Stimulated activated CD4-positive, alpha-beta T cell treated with anti-CD3 and anti-CD28 coated beads, TNF-alpha, amount 100 ng/mL, for 48 hours (primary cell): Measurements from ENCODE around the gene KCNAB1.

Experiments
- DNase-seq, 3 donors: peaks; one replicate each; pipeline ENCODE4 v3.0.0-alpha.2; 2020; ENCODE audit warnings: low read depth in 3 of 3

Gene KCNAB1

DNA sequence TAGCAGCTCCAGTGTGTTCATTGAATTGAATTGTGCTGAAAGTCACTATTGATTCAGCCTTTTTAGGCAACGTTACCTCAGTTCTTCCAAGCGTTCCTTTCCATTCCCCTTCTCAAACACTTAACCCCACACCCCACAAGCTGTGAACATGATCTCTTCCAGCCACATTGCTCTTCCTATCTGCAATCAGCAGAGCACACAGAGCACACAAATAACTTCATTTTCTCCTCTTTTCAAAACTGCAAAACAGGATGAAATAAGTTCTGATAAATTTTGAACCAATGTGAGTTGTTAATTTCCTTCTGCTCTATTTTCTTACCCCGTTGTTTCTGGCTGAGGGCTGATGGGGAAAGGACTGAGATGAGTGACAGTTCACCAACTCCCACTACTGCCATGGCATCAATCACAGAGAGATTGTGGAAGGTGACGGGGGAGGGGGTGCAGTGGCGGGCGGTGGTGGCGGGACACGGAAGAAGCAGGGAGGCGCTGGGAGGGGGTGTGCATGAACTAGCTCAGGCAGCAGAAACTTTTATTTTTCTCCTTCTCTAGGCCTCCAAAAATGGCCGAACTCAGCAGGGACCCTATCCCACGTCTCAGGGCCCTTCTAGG lies 287.3 kb downstream of the KCNAB1 start:
- DNase-seq: no peak

DNA sequence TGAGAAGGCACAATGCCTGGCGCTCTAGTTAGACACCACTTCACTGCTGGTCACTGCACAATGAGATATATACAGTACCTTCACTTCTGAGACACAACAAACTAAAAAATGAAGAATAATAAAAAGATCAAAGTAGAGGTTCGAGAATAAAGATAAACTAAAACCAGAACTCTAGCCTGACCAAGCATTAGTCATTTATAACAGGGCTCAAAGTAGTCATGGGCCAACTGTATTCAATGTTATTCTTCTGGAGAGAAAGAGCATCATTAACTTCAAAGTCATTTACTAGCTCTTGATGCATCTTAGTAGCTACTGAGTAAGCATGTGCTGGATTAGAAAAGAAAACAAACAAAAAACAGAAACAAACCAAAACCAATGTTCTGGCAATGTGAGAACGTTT lies 289.3 kb downstream of the KCNAB1 start:
- DNase-seq: no peak

DNA sequence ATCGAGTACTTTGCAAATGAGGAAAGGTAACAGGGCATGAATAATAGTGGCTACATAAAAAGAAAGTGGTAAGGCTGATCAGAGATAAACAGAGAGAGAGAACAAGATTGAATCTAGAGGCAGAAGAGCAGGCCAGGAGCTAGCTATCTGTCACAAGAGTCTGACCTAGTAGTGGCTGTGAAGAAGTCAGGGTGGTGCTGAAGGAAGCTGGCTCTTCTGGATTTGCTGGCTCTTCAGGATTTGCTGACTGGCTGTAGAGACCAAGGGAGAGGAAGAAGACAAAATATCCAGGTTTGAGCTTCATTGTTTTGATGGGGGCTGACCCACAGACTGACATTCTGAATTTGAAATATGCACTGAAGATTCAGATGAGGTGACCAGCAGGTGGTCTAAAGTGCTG lies 292.2 kb downstream of the KCNAB1 start:
- no peak for DNase-seq

DNA sequence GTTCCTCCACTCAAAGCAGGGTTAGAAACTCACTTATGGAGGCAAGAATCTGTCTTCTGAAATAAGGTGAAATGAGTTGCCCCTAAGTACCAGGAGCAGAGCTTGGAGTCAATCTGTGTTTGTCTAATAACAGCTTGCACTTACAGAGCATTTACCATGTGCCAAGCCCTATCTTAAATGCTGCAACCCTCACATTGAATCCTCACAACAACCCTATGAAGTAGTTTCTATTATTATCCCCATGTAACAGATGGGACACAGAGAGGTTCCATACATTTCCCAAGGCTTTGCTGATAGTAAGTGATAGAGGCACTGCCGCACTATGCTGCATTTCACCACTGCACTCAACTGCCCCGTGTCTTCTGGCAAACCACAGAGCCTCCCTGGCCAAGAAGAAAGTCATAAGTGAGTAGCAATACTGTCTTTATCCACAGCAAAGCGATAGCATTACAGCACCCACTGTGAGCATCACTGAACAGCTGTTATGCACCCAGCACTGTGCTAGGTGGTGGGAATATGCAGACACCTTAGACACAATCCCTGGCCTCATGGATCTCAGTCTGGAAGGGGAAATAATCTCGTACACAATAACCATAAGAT lies 293.0 kb downstream of the KCNAB1 start:
- DNase-seq: no peak

DNA sequence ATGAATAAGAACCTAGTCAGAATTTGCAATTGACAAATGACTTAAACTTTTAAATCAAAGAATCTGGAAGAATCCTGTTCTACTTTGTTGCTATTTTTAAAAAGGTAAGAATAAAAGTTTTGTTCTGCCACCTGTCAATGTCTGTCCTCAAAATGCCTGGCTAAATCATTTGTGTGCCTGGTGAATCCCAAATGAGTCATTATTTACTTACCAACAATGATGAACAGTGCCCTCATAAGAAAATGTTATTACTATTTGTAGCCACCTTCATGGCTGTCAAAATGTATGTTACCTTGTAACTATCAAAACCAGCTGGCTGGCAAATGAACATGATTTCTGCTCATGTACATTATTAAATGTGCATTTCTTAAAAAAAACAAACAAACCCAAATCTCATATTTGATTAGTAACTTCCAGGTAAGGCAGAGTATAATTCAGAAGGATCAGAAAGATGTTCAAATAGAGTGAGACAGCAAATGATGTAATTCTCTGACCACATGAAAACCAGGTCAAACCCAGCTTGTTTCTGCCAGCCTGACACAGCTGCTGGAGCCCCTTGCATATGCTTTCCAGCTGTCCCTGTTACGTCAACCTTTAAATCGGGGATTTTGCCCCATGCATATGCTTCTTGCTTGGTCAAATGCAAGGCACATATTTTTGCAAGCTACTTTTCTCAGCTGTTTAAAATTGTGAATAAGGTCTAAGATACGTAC lies 296.6 kb downstream of the KCNAB1 start:
- no peak for DNase-seq

DNA sequence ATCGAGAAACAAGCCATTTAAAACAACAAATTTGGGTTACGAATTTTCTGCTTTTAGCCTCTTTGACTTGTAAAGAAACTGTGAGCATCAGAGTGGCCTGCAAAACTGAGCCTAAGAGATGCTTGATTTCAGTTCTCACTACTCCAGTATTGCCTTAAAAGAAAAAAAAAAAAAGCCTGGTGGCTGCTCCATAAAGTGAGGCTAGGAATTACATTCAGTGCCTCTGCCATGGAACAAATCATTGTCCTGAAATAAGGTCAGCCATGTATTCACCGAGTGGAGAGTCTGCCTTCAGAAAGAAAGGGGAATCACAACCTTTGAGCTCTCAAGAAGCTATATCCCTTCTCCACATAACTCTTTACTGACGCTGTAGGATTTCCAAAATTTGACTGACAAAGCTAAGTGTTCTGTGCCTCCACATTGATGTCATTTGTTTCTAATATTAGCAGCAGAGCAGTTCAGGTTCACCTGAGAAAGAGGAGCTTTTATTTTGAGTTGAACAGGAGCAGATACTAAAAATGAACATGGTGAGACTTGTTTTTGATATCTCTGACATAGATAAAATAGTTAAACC lies 297.3 kb downstream of the KCNAB1 start:
- DNase-seq: no peak

DNA sequence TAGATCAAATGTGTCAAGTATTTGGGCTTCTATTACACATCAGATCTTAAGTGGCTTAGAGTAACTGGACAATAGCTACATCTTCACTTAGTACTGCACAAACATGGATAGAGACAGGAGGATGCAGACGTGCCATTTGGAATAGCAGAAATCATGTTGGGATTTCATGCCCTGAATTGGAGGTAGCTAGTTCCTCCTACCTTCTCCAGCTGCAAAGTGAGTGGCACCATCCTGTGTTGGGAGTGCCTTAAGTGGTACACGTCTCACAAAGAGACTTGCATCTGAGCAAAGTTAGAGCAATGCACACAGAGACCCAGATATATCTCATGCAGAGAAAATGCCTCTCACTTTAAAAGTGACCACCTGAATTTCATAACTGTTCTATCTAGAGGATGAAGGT lies 298.1 kb downstream of the KCNAB1 start:
- DNase-seq: no peak

DNA sequence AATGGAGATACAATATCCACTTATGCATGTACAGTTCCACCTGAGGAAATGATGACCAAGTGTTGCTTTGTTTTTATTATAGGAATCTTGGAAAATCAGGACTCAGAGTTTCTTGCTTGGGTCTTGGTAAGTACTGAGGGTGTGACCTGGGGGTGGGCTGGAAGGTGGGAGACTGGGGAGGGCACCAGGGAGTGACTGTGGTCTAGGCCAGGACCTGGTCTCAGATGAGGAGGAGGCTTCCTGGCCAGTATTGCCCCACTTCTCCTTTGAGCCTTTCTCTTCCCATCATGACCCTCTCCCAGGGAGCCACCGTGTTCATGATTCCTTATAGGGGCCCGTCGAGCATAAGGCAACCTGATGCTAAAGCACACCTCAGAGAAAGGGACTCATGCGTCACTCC lies 301.2 kb downstream of the KCNAB1 start:
- no peak for DNase-seq

DNA sequence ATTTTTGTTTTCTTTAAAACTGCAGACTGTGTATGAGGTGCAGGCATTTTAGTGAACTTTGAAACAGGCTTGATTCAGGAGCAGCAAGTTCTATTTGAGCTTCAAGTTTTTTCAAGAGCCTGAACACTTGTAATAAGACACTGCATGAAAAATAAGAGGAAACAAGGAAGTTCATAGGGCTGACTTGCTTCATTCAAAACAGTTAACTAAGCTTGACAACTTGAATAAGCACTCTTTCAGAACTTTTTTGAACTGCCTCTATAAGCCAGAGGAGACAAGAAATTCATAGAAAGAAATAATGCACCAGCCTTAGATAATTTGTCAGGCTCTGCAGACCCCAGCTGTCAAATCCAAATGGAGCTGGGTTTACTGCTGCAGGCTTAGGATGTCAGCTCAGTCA lies 304.4 kb downstream of the KCNAB1 start:
- DNase-seq: no peak

DNA sequence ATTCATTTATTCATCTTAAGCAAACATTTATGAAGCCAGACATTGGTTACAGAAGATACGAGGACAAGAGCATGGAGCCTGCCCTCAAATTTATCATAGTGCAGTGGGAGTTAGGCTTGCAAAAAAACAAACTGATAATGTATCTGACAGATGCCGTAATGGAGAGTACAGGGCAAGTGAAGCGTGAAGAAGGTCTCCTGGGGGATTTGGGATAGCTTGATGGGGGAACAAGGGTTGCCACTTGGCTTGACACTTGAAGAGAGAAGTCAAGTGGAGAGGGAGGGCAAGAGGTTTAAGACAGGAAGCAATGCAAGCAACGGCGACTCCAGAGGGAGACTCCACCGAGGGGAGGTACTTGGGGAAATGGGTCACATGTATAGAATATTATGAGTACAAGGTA lies 305.3 kb downstream of the KCNAB1 start:
- no peak for DNase-seq

DNA sequence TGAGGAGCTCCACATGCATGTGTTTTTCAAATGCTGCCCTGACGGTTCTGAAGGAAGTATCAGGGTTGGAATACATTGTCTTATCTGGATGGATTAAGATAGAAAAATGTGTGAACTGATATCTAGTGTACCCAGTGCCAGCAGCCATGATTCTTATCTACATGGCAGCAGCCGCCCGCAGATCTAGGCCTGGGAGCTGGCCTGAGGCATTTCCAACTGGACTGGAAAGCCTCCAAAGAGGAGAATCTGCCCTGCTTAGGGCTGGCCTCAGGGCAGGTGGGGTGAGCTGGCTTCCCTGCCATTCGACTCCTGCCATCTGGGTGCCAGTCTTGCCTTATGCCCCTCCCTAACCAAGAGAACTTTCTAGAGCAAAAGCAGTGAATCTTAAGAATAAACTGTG lies 308.7 kb downstream of the KCNAB1 start:
- DNase-seq: no peak

DNA sequence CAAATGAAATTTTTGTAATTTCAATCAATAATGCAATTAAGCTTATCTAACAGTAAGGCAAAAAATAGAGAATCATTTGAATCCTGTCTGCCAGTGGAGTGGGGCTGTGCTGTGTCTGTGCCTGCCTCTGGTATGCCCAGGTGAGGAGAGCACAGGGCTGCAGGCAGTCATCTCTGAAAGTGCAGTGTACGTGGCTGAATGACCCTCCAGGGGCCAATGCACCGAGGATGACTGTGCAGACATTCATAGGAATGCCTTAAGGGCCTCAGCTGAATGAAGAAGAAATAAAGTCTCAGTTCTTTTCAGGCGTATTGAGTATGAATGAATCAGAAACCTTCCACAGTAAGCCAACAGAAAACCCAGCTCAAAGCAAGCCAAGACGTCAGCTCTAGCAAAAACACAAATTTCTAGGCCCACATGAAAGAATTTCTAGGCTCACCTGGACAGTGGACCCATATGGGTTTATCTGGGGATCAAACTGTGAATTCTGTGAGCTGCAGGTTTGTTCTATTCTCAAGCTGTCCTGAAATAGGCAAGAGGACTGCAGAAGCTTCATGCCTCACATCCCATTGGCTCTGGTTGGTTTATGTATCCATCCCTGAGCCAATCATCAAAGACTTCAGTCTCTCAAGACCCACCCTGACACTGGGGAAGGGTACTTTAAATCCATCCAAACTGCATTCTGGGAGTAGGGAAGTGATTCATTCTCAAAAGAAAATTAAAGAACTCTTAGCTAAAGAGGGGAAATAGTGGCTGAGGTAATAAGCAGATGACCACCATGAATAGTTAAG lies 311.2 kb downstream of the KCNAB1 start:
- DNase-seq: no peak

DNA sequence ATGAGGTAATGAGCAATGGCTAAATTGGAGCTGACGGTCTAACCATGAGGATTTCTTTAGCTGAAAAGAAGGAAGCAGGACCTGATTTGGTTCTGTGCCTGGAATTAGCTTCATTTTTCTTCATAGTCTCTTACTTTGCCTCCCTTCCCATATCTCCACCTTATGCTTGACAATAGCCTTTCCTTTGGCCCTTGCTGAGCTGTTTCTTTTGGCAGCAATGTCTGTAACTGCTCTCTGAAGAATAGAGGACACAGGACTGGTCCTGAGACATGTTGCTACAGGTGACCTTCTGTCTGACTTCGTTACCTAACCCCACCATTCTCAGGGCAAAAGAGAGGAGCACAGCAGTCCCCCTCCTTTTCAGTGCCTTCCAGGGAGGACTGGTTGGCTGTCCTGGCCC lies 312.2 kb downstream of the KCNAB1 start:
- no peak for DNase-seq

DNA sequence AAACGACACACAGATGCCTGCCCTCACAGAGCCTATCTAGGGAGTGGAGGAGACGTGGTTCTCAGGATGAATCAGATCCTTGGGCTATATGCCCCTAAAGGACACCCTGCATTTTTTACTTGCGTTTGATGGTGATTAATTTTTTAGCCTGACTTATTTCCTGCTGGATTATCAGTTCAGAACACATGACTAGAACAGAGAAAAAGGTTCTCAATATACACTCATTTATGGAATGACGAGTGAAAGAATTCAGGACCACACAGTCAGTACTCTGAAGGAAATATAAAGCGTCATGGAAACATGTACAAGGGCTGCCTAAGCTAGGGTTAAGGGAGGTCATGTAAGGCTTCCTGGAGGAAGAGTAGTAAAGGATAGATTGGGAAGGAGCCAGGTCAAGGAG lies 312.8 kb downstream of the KCNAB1 start:
- no peak for DNase-seq

DNA sequence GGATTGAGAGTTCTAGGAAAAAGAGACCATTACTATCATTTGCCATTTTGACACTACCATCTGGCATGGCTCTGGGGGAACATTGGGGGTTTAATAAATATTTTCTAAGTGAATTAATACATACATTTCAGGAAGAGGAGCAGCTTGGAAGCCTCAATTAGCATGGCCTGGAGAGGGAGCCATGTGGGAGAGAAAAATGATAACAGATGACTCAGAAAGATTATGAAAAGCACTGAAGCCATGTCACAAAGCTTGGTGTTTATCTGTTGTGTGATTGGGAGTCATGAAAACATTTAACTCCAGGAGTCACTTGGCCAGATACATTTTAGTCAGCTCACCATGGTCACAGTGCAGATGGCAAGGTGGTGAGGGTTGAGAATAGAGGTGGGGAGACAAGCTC lies 313.5 kb downstream of the KCNAB1 start:
- DNase-seq: no peak

DNA sequence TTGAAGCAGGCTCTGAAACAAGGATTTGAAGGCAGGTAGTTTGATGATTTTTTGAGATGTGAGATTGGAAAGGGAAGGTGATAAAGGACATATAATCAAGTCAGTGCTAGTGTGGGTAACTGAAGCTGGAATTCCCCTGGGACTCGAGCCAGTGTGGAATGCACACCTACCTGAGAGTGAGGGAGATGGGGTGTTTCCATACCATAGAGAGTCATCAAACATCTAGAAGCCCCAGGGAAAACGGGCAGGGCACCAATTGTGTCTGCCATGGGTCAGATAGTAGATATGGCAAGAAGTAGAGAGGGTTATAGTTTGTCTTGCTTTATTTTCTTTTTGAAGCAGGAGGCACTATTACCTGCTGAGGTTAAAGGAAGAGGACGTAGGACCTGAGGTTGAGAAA lies 314.5 kb downstream of the KCNAB1 start:
- DNase-seq: no peak

DNA sequence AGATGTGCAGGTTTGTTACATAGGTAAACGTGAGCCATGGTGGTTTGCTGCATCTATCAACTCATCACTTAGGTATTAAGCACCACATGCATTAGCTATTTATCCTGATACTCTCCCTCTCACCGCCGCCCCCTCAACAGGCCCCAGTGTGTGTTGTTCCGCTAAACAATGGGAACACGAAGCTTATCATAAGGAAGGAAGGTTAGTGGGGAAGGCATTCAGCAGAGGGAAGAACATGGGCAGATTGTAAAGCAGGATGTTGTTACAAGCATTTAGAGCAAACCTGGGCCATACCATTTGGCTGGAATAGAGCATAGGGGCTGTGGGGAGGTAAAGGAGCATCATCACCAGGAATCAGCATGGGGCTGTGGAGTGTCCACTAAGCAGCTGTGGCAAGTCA lies 322.7 kb downstream of the KCNAB1 start:
- DNase-seq: no peak

DNA sequence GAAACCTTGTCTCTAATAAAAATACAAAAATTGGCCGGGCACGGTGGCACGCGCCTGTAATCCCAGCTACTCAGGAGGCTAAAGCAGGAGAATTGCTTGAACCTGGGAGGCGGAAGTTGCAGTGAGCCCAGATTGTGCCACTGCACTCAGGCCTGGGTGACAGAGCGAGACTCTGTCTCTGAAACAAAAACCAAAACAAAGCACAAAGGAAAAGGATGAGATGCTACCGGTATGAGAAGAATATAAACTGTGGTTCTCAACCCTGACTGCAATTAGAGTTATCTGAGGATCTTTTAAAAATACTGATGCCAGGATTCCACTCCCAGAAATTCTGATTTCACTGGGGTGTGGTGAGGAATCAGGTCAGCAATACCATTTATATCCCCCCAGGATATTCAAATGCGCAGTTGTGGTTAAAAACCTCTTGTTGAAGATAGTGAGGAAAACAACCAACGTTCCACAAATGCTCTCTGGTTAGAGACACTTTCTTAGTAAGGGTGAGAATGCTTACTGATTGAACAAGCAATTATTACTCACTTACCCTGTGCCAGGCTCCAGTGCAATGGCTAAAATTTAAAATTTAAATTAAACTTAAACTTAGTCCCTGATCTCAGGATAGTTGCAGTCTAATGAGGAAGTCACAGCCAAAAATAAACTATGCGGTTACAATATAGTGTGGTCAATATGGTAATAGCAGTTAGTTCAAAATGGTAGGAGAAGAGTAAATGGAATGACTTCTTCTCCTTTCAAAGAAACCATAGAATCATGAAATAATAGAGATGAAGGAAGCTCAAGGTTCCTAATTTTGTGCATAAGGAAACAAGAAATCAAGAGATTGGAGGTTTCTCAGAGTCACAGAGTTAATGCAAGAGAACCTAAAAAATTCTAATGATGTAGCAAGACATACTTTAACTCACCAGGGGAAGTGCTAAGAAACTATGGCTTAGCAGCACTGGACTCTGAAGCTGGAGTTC lies 325.0 kb downstream of the KCNAB1 start:
- DNase-seq: no peak

DNA sequence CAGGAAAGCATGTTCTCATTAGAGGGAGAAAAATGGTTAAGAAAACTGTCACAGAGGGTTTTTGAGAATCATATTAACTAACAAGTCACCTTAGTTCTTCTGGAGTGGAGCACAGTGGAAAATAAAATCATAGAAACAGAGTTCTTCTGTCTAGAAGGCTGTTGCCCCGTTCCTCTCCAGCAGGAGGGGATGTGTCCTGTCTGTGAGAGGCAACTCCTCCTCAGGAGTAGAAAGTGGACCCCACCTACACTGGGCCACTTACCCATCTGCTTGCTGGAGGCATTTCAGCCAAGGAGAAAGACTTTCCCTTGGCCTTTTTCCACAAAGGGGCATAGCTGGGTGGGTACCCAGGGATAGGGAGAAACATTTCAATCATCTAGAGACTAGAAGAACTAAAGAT lies 327.9 kb downstream of the KCNAB1 start:
- peak in 2 of 3 donors; percentile 5 for DNase-seq

DNA sequence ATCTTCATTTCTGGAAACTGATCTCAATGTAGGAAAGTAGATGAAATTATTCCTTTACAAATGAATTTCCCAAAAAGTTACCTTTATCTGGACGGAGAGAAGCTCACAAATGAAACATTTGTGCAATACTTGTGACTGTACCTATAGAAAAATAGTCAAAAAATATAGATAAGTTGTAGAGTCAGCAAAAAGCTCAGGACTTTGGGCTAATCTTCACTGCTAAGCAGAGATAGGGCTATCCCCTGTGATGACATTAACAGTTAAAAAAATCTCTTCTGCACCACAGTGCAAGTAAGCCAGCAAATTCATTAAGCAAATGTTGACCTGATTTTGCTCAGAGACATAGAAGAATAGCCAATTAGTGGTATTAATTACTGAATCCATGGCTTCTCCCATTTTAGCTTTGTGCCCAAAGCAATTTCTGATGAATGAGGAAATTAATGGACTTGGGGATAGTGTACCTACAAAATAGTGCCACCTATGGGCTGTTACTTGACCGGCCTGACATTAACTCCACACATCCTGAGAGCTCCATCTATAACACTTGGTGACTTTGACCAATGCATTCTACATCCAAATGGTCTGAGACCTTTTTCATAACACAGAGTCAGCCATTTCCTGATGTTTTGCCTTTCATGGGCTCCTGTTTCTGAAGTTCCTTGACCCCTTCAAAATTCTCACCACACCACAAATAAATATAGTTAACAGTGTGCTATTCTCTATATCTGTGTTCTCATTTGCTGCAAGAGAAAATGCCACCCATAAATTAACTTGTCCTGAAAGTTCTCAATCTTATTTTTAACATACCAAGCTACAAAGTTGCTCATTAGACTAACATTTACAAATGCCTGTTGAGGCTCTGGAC lies 329.6 kb downstream of the KCNAB1 start:
- DNase-seq: no peak
